ENCODE results near the gene FUT2. TPM values are rescaled to one million over a fixed set of nuclear protein-coding genes. Genes with fewer than 3 reads are reported as not detected.

The FUT2 gene
- total RNA-seq, 1 donor from 2014 or later = not detected

DNA sequence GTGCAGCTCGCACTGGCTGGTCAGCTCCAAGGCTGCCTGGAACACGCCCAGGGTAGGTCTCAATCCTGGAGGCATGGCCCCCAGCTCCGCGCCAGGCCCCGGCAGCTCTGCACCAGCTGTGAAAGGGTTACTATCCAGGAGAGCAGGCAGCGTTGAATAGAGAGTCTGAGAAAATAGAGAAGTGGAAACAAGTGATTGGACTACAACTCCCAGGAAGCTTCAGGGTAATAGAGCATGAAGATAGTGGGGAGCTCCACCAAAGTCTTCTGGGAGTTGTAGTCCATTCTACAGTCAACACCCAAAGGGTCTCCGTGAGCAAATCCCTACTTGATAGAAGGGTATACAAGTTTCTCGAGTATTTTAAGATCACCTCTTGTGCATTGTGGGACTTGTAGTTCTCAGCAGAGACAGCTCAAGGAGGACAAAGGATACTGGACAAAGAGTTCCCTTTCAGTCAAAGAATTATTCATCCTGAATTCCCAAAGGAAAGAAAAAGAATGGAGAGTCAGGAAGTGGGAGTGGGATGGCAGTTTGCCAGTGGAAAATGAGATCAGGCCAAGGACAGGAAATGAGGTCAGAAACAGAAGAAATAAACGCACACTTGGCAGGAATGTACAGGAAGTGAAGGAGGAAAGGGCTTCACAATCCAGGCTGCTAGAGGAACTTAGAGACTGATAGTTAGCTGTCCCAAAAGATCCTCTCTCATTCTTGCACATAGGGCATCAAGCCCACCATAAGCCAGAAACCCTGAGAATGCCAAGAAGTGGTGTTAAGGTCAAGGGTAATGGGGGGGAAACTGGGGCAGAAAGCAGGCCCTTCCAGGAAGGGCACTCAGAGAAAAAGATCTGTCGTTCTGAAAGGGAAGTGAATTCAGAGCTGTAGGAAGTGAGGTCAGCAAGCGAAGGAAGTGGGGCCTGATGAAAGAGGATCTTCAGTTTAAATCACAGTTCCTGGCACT lies 29.3 kb downstream of the FUT2 start:
- ATAC-seq (peak; percentile 35), DNase-seq (ENCODE audit: low spot score) (no peak)

GRCh38 chr19:48726556-48726955 lies 30.8 kb downstream of the FUT2 start:
- DNase-seq (ENCODE audit: low spot score) (peak; percentile 42), ATAC-seq (no peak)

GRCh38 chr19:48728911-48729664 lies 33.3 kb downstream of the FUT2 start:
- peak; percentile 70 for ATAC-seq
- peak; percentile 46 for DNase-seq (ENCODE audit: low spot score)

DNA sequence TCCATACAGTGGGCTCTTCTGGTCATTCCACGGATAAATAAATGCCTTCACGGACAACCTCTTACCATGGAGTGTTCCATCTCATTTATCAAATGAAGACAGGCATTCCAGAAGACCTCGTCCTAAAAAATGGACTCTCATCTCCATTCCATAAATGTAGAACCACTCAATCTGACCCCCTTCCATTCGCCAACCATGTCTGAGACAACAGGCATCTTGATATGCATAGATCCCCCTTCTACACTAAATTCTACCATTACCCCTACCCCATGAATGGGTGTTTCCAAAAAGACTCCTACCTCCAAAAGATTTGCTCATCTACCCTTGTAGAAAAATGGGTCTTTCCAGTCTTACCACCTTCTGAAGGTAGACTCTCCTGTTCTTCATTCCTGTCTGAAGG lies 35.7 kb downstream of the FUT2 start:
- no peak for DNase-seq (ENCODE audit: low spot score)
- ATAC-seq = no peak

DNA sequence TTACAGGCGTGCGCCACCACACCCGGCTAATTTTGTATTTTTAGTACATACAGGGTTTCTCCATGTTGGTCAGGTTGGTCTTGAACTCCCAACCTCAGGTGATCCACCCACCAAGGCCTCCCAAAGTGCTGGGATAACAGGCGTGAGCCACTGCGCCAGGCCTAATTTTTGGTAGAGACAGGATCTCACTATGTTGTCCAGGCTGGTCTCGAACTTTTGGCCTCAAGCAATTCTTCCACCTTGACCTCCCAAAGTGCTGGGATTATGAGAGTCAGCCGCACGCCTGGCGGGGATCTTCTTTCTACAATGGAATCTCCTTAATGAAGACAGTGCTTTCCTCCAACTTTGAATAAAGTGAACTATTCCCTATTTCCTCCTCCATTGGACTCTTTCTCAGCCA lies 38.9 kb downstream of the FUT2 start:
- no peak for DNase-seq (ENCODE audit: low spot score)
- no peak for ATAC-seq

- no peak for ATAC-seq
- DNase-seq (ENCODE audit: low spot score) = no peak
Observed at GRCh38 chr19:48735031-48735615, 39.4 kb downstream of the FUT2 start.

DNA sequence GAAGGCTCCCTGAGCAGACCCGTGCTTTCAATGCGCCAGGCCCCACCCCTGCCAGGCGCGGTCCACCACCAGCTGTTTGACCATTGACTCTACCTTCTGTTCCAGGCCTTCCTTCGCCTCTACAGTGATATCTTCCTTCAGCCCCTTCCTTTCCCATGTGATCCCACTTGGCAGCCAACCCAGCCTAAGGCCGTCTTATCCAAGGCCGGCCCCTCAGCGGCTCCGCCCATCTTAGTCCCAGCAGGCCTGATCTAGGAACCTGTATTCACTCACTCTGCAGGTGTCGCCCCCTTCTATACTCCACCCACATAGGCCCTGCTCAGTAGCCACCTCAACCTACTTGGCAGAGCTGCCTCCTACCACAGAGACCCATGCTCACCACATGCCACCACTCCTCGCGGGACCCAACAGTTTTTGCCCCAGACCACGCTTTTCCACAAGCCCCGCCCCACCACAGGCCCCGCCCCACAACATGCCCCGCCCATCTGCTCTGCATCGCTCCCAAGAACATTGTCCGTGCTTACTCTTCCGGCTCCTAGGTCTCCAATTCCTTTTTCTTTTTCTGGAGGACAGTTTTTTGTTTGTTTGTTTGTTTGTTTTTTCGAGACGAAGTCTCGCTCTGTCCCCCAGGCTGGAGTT lies 41.7 kb downstream of the FUT2 start:
- no peak for DNase-seq (ENCODE audit: low spot score)
- no peak for ATAC-seq

- peak; percentile 95 for DNase-seq (ENCODE audit: low spot score)
- ATAC-seq = peak; percentile 93
Observed at GRCh38 chr19:48738557-48739403, 43.0 kb downstream of the FUT2 start.

DNA sequence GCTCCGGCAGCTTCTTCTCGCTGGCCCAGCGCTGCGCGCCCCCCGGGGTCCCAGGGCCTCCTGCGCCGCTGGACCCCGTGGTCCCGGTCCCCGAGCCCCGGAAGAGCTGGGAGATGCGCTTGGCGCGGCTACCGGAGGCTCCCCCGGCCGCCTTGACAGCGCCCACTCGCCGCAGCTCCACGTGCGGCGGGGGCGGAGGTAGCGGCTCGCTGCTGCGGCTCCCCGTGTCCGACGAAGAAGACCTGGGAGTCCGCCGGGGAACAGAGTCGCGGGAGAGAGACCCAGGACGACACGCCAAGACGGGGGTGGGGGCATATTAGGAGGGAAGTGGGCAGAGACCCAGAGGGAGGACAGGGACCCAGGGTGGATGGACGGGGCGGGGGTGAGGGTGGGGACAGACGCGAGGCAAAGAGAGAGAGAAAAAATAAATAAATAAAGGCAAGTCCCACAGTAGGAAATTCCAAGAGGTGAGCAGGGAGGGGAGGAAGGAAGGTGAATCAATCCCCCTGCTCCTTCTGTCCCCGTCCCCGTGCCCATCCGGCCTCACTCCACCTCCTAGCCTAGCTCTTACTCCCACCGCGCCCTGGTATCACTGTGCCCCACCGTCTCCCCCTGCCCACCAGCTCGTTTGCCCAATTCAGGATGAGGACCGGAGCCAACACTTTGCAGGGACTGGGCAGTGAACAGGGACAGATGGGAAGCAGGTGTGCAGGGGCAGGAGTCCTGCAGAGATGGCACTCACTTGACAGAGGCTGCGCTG lies 43.8 kb downstream of the FUT2 start:
- ATAC-seq (no peak), DNase-seq (ENCODE audit: low spot score) (no peak)

GRCh38 chr19:48740164-48740972 lies 44.6 kb downstream of the FUT2 start, which contains the start of gene RASIP1:
TSS of gene RASIP1 (minus strand) at chr19:48740610. CDS start at chr19:48740282, 328 bp downstream.
- DNase-seq (ENCODE audit: low spot score) (no peak), ATAC-seq (peak; percentile 1)

GRCh38 chr19:48741129-48741999 lies 45.6 kb downstream of the FUT2 start:
- peak; percentile 59 for DNase-seq (ENCODE audit: low spot score)
- no peak for ATAC-seq

DNA sequence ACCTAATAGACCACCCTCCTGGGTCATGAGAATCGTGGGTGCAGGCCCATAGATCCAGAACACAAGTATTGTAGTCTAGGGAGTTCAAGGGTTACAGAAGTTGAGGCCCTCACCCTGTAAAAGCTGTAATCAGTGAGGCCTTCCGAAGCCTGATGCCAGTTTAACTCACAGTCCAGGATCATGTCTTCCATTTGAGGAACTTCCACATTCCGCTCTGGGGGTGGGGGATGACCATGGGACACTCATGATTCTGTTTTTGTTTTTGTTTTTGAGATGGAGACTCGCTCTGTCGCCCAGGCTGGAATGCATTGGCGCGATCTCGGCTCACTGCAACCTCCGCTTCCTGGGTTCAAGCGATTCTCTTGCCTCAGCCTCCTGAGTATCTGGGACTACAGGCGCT lies 46.3 kb downstream of the FUT2 start:
- DNase-seq (ENCODE audit: low spot score) (no peak), ATAC-seq (no peak)

DNA sequence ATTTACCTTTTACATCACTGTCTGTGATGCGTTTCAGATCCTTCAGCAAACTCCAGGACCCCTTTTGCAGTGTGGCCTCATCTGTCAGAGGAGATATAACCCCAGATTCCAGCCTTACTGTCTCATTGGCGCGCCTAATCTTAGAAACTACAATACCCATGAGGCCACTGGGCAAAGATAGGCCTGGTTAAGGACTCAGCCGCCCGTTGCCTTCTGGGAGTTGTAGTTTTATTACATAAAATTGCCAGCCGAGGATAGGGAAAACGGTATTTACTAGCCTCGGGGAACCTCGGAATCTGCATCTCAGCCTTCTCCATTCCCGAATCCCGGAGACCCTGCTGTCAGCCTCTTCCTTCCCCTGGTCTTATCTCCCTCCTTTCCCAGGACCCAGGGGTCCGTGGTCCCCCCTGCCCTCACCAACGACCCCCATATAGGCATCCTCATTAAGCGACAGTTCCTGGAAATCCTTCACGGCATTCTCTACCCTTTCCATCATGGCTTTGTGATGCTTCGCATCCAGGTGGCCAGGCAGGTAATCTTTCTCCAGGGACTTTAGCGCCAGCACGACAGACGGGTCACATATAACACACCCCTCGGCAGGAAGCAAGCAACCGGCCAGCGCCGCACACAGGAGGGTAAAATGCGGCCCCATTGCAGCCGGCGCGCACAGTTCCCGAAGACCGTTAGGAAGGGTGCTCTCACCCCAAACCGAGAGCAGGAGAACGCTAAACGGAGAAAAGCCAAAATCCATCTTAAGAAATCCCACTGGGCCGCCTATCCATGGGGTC lies 49.6 kb downstream of the FUT2 start:
- DNase-seq (ENCODE audit: low spot score) = no peak

DNA sequence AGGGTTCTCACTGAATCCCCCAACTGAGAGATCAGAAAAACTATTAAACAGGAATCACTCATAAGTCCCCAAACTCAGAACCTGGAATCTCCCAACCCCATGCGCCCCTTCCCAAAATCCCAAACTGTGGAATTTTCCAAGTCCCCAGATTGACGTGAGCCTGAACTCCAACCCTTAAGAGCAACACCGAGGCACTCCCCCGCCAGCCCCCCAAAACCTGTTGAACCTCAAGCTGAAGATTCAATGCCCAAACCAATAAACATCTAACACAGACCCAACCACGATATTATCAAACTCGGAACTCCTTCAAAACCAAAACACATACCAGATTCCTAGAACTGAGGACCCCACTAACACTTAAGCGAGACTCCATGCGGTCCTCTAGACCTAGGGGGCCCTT lies 50.3 kb downstream of the FUT2 start:
- DNase-seq (ENCODE audit: low spot score) (no peak), ATAC-seq (no peak)

More for the DNA sequence above, 49.6 kb downstream of the FUT2 start:
- peak; percentile 76 for ATAC-seq

GRCh38 chr19:48746738-48747575 lies 51.2 kb downstream of the FUT2 start, which contains the start of gene IZUMO1:
TSS of gene IZUMO1 (minus strand) at chr19:48746909. CDS start at chr19:48745859, 1,050 bp downstream.
- peak; percentile 68 for DNase-seq (ENCODE audit: low spot score)
- peak; percentile 80 for ATAC-seq
